ENCODE measurements around the gene PCDHGB1.

- TF ChIP-seq HDGF (IDR thresholded peaks at IDR 0.05; ENCODE audit: borderline replicate concordance) (no peak), FOXM1 (IDR thresholded peaks at IDR 0.05; ENCODE audit: borderline replicate concordance) (no peak), FOXA1 (IDR thresholded peaks at IDR 0.05) (no peak), ELF4 (IDR thresholded peaks at IDR 0.05) (no peak), NFRKB (IDR thresholded peaks at IDR 0.05) (no peak), CTBP1 (IDR thresholded peaks at IDR 0.05; ENCODE audit: borderline replicate concordance) (no peak), BHLHE40 (IDR thresholded peaks at IDR 0.05; ENCODE audit: borderline replicate concordance) (no peak), SP1 (IDR thresholded peaks at IDR 0.05) (no peak), ARNT (IDR thresholded peaks at IDR 0.05) (no peak), SUZ12 (IDR thresholded peaks at IDR 0.05) (no peak)
These were observed 5.9 kb upstream of the PCDHGB1 start for GRCh38 chr5:141343953-141344463.
